ENCODE measurements around the gene TBRG4.

TBRG4 gene

GRCh38 chr7:45073031-45073785 lies 38.3 kb downstream of the TBRG4 start:
- H3K4me3 ChIP-seq (ENCODE audit: low read depth, low read length): no peak overlapping the region
- H3K27ac ChIP-seq: no peak overlapping the region
- no peaks in the 10 kb centered on the region for H3K36me3 ChIP-seq (ENCODE audit: control insufficient read depth, insufficient read depth, low read length)

DNA sequence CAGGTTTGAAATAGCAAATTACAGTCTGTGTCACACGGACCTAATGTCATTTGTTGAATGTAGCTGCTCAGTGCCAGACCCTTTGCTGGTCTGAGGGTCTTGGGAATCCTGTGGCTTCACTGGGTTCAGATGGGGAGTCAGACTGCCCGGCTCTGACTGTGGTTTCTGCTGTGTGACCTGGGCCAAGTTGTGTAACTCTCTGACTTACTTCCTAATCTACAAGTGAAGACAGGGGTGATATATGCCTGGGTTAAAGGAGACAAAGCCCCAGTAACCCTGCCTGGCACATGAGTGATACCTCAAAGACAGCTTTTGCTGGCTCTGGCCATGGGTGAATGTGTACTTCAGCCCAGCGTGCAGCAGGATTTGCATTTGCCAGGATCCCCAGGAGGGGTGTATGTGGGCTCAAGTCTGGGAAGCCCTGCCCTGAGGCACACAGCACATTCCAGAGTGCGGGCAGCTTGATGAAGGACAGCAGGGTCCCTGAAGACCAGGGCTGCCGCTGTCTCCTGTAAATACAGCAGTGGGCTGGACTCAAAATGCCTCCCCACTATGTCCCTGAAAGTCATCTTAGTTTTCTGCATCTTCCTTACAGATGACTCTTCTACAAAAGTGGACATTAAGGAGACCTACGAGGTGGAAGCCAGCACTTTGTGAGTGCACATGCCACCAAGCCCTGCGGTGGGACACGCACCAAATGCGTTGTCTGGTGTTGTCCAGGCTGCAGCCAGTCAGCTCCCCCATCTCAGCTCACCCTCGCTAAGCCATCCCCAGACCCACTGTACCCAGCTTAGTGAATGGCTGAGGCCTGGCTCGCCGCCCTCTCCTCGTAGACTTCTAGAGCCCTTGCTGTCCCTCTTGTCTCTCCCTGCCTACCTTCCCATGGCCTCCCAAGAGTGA lies 39.1 kb downstream of the TBRG4 start:
- Histone ChIP-seq H3K9me3 (ENCODE audit: control insufficient read depth, low read length) (no peaks in the 10 kb centered on the region), H2AFZ (no peak overlapping the region), H3K4me3 (ENCODE audit: low read depth, low read length) (no peak overlapping the region), H3K27ac (no peak overlapping the region), H3K4me1 (no peaks in the 10 kb centered on the region), H3K79me2 (no peaks in the 10 kb centered on the region), H3K9ac (no peak overlapping the region), H3K27me3 (ENCODE audit: control insufficient read depth, insufficient read depth, low read length) (no peaks in the 10 kb centered on the region), H3K36me3 (ENCODE audit: control insufficient read depth, insufficient read depth, low read length) (no peaks in the 10 kb centered on the region), H3K4me2 (ENCODE audit: low read length) (no peak overlapping the region)
- TF ChIP-seq, protein P1, sequence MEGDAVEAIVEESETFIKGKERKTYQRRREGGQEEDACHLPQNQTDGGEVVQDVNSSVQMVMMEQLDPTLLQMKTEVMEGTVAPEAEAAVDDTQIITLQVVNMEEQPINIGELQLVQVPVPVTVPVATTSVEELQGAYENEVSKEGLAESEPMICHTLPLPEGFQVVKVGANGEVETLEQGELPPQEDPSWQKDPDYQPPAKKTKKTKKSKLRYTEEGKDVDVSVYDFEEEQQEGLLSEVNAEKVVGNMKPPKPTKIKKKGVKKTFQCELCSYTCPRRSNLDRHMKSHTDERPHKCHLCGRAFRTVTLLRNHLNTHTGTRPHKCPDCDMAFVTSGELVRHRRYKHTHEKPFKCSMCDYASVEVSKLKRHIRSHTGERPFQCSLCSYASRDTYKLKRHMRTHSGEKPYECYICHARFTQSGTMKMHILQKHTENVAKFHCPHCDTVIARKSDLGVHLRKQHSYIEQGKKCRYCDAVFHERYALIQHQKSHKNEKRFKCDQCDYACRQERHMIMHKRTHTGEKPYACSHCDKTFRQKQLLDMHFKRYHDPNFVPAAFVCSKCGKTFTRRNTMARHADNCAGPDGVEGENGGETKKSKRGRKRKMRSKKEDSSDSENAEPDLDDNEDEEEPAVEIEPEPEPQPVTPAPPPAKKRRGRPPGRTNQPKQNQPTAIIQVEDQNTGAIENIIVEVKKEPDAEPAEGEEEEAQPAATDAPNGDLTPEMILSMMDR (IDR thresholded peaks at IDR 0.05): no peak

More at GRCh38 chr7:45073031-45073785, 38.3 kb downstream of the TBRG4 start:
- Histone ChIP-seq H3K4me2 (ENCODE audit: low read length) (no peak overlapping the region), H3K27me3 (ENCODE audit: control insufficient read depth, insufficient read depth, low read length) (no peaks in the 10 kb centered on the region), H3K4me1 (no peaks in the 10 kb centered on the region), H3K9me3 (ENCODE audit: control insufficient read depth, low read length) (no peaks in the 10 kb centered on the region), H2AFZ (no peak overlapping the region), H3K79me2 (no peaks in the 10 kb centered on the region), H3K9ac (no peak overlapping the region)
- TF ChIP-seq, protein P1 (IDR thresholded peaks at IDR 0.05): no peak

DNA sequence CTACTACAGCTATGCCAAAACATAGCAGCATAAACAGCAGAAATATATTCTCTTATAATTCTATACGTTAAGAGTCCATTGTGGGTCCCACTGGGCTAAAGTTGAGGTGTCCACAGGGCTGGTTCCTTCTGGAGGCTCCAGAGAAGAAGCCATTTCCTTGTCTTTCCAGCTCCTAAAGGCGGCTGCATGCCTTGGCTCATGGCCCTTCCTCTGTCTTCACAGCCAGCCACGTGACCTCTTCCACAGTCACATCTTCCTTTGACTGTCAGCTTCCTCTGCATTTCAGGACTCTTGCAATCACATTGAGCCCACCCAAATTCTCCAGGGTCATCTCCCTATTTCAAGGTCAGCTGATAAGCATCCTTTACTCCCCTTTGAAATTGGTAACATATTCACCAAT lies 40.0 kb downstream of the TBRG4 start:
- H3K4me1 ChIP-seq: no peaks in the 10 kb centered on the region
- H3K27me3 ChIP-seq (ENCODE audit: control insufficient read depth, insufficient read depth, low read length): no peaks in the 10 kb centered on the region
- no peaks in the 10 kb centered on the region for H3K79me2 ChIP-seq
- no peak overlapping the region for H2AFZ ChIP-seq
- no peak overlapping the region for H3K4me3 ChIP-seq (ENCODE audit: low read depth, low read length)
- no peak overlapping the region for H3K9ac ChIP-seq
- H3K4me2 ChIP-seq (ENCODE audit: low read length): no peak overlapping the region
- no peaks in the 10 kb centered on the region for H3K36me3 ChIP-seq (ENCODE audit: control insufficient read depth, insufficient read depth, low read length)
- H3K9me3 ChIP-seq (ENCODE audit: control insufficient read depth, low read length): no peaks in the 10 kb centered on the region
- H3K27ac ChIP-seq: no peak overlapping the region
- TF ChIP-seq, protein P1 (IDR thresholded peaks at IDR 0.05): no peak

DNA sequence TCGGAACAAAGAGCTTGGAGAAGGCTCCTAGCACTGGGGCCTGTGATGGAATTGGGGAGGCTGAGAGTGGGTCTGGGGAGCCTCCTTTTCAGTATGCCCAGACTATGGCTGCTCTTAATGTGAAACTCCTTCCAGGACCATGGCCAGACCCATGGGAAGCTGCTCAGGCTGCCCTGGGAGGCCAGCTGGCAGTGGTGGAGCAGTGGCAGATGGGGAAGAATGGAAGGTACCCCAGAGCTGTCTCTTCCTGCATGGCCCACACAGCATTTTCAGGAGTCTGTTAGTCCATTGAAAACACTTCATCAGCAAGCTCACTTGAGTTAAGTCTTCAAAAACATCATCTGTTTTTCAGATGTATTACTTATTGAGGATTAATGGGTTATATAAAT lies 41.2 kb downstream of the TBRG4 start:
- H3K9ac ChIP-seq: no peak overlapping the region
- no peak overlapping the region for H2AFZ ChIP-seq
- H3K36me3 ChIP-seq (ENCODE audit: control insufficient read depth, insufficient read depth, low read length): no peaks in the 10 kb centered on the region
- no peak overlapping the region for H3K4me3 ChIP-seq (ENCODE audit: low read depth, low read length)
- H3K4me2 ChIP-seq (ENCODE audit: low read length): no peak overlapping the region
- H3K9me3 ChIP-seq (ENCODE audit: control insufficient read depth, low read length): no peaks in the 10 kb centered on the region
- no peaks in the 10 kb centered on the region for H3K4me1 ChIP-seq
- TF ChIP-seq, protein P1 (IDR thresholded peaks at IDR 0.05): no peak
- no peak overlapping the region for H3K27ac ChIP-seq
- H3K27me3 ChIP-seq (ENCODE audit: control insufficient read depth, insufficient read depth, low read length): no peaks in the 10 kb centered on the region
- H3K79me2 ChIP-seq: peaks cover 3% of the 10 kb centered on the region

All from parathyroid adenoma (tissue), 2 donors.